SK-N-SH (cell line): ENCODE data around the gene YY1. TPM values are rescaled to one million over a fixed set of nuclear protein-coding genes. Genes with fewer than 3 reads are reported as not detected.

ENCODE experiments used
- CTCF ChIA-PET: fragments of 300-600, 350-600 bp; formaldehyde crosslinking; extraction: SDS; loops from one replicate; lab custom pipeline; 2021; lab: Yijun Ruan, JAX
- POLR2A ChIA-PET: fragments of 350-600 bp; sonication (Branson Sonifier 250); formaldehyde crosslinking; extraction: SDS; loops from one replicate; lab custom pipeline; 2020; ENCODE audit warnings: antibody characterized with exemption, inconsistent platforms; lab: Yijun Ruan, JAX
- DNase-seq: peaks from one replicate; pipeline ENCODE4 v3.0.0; 2012
- H2AFZ ChIP-seq: fragments of 200-600 bp; sonication (generic); 2 replicates; pipeline ENCODE4 v1.8.1; 2016; ENCODE audit warnings: antibody characterized with exemption, mild to moderate bottlenecking, low read depth
- H3F3A ChIP-seq: fragments of 200-600 bp; sonication (generic); replicated peaks from 2 replicates; pipeline ENCODE3; 2016; ENCODE audit warnings: antibody characterized with exemption, mild to moderate bottlenecking; ENCODE audit not compliant: insufficient read depth
- H3K27ac ChIP-seq, 2 experiments: fragments of 200-500 bp in 1 of 2; fragments of 200-600 bp in 1 of 2; sonication (Bioruptor generic) in 1 of 2; sonication (generic), shearing (Covaris generic) in 1 of 2; 2 replicates each; pipeline versions ENCODE4 v1.5.1 to v1.6.1; 2014 to 2016; ENCODE audit warnings: low read depth in 2 of 2, inconsistent platforms in 1 of 2, low read length in 1 of 2, mild to moderate bottlenecking in 1 of 2, mixed read lengths in 1 of 2
- H3K27me3 ChIP-seq: fragments of 200-600 bp; sonication (generic), shearing (Covaris generic); 2 replicates; pipeline ENCODE4 v1.6.1; 2016; ENCODE audit warnings: mixed run types; ENCODE audit not compliant: insufficient read depth
- H3K36me3 ChIP-seq, 2 experiments: fragments of 200-500 bp in 1 of 2; fragments of 200-600 bp in 1 of 2; sonication (Bioruptor generic) in 1 of 2; sonication (generic) in 1 of 2; replicated peaks in 1 of 2; 2 replicates each; pipeline versions ENCODE3 to v1.5.1; 2014 to 2016; ENCODE audit warnings: low read length in 1 of 2, mild to moderate bottlenecking in 1 of 2; ENCODE audit not compliant: insufficient read depth in 2 of 2, control insufficient read depth in 1 of 2
- H3K4me1 ChIP-seq, 2 experiments: fragments of 200-500 bp in 1 of 2; fragments of 200-600 bp in 1 of 2; sonication (Bioruptor generic) in 1 of 2; sonication (generic), shearing (Covaris generic) in 1 of 2; 2 replicates each; pipeline versions ENCODE4 v1.5.1 to v1.6.1; 2014 to 2016; ENCODE audit warnings: low read depth in 1 of 2, low read length in 1 of 2, mixed run types in 1 of 2; ENCODE audit not compliant: insufficient read depth in 2 of 2, control insufficient read depth in 1 of 2
- H3K4me2 ChIP-seq: fragments of 200-600 bp; sonication (generic), shearing (Covaris generic); 2 replicates; pipeline ENCODE4 v1.6.1; 2017; ENCODE audit warnings: mixed run types
- H3K4me3 ChIP-seq, 2 experiments: fragments of 200-500 bp in 1 of 2; fragments of 200-600 bp in 1 of 2; sonication (Bioruptor generic) in 1 of 2; sonication (generic), shearing (Covaris generic) in 1 of 2; 2 replicates each; pipeline versions ENCODE4 v1.5.1 to v1.8.1; 2014 to 2016; ENCODE audit warnings: low read depth in 2 of 2, inconsistent platforms in 1 of 2, low read length in 1 of 2, mild to moderate bottlenecking in 1 of 2, mixed read lengths in 1 of 2, moderate library complexity in 1 of 2
- H3K79me2 ChIP-seq: fragments of 200-600 bp; sonication (generic); 2 replicates; pipeline ENCODE4 v1.8.1; 2017; ENCODE audit warnings: mild to moderate bottlenecking; ENCODE audit not compliant: insufficient read depth
- H3K9ac ChIP-seq: fragments of 200-600 bp; sonication (generic); 2 replicates; pipeline ENCODE4 v1.6.1; 2017; ENCODE audit warnings: mixed run types
- H3K9me2 ChIP-seq: fragments of 200-600 bp; sonication (generic); 2 replicates; pipeline ENCODE4 v1.6.1; 2017; ENCODE audit warnings: mixed run types
- H3K9me3 ChIP-seq: fragments of 200-600 bp; sonication (generic); 2 replicates; pipeline ENCODE4 v1.6.1; 2017; ENCODE audit warnings: mixed run types, mild to moderate bottlenecking, moderate library complexity
- H4K20me1 ChIP-seq: fragments of 200-600 bp; sonication (generic); 2 replicates; pipeline ENCODE4 v1.6.1; 2017; ENCODE audit warnings: mild to moderate bottlenecking, mixed run types; ENCODE audit not compliant: insufficient read depth
- CHD2 ChIP-seq: fragments of 150-350 bp; IDR thresholded peaks from 2 replicates; pipeline ENCODE4 v1.6.1; 2018; ENCODE audit warnings: low read length; ENCODE audit not compliant: partially characterized antibody
- ELF1 ChIP-seq: IDR thresholded peaks from 2 replicates; pipeline ENCODE4 v1.4.0; 2012
- FOSL2 ChIP-seq: IDR thresholded peaks from 2 replicates; pipeline ENCODE4 v1.4.0; 2012; ENCODE audit warnings: low read depth, mild to moderate bottlenecking, moderate library complexity, borderline replicate concordance
- FOXJ3 ChIP-seq: sonication (generic); formaldehyde crosslinking; IDR thresholded peaks from 2 replicates; pipeline ENCODE4 v1.5.1; 2020; ENCODE audit warnings: mild to moderate bottlenecking, missing genetic modification reagents
- GABPA ChIP-seq: IDR thresholded peaks from 2 replicates; pipeline ENCODE4 v1.4.0; 2012; ENCODE audit warnings: low read depth, mild to moderate bottlenecking
- GATA2 ChIP-seq: sonication (generic); formaldehyde crosslinking; IDR thresholded peaks from 2 replicates; pipeline ENCODE4 v1.5.0; 2020; ENCODE audit warnings: mild to moderate bottlenecking, missing genetic modification reagents
- MXI1 ChIP-seq: IDR thresholded peaks from 2 replicates; pipeline ENCODE4 v1.6.1; 2012; ENCODE audit warnings: mild to moderate bottlenecking, low read depth, low read length, improper control_type of control experiment
- RAD21 ChIP-seq: IDR thresholded peaks from 2 replicates; pipeline ENCODE4 v1.6.1; 2012; ENCODE audit warnings: mild to moderate bottlenecking, low read length
- REST ChIP-seq: IDR thresholded peaks from 2 replicates; pipeline ENCODE4 v1.6.1; 2012; ENCODE audit warnings: mild to moderate bottlenecking, low read depth, low read length, moderate library complexity
- RXRA ChIP-seq: IDR thresholded peaks from 2 replicates; pipeline ENCODE4 v1.4.0; 2012; ENCODE audit warnings: low read depth, mild to moderate bottlenecking, borderline replicate concordance
- SIN3A ChIP-seq: IDR thresholded peaks from 2 replicates; pipeline ENCODE4 v1.6.1; 2012; ENCODE audit warnings: low read depth, mild to moderate bottlenecking, low read length, moderate library complexity, borderline replicate concordance
- SMC3 ChIP-seq: IDR thresholded peaks from 2 replicates; pipeline ENCODE4 v1.6.1; 2012; ENCODE audit warnings: low read depth, low read length, improper control_type of control experiment
- TCF12 ChIP-seq: IDR thresholded peaks from 2 replicates; pipeline ENCODE4 v1.4.0; 2012
- WGBS: methylation state at CpG from one replicate; pipeline ENCODE4 v1.1.6; 2017; ENCODE audit warnings: low lambda C conversion rate; 5-methylcytosine and 5-hydroxymethylcytosine counted together
- polyA plus RNA-seq, 3 experiments: library from polyadenylated mRNA; depleted of rRNA; stranded (reverse); fragments of >200 nt; gene quantifications; 2 replicates each; pipeline ENCODE4 v1.2.3, GENCODE V29; 2012
- TF ChIP-seq, protein P1 (sequence below): IDR thresholded peaks from 2 replicates; pipeline ENCODE4; 2012
- TF ChIP-seq, protein P2 (sequence below): fragments of 150-350 bp; IDR thresholded peaks from 2 replicates; pipeline ENCODE4 v1.6.1; 2016; ENCODE audit warnings: mild to moderate bottlenecking, low read depth, low read length
- TF ChIP-seq, protein P3 (sequence below): fragments of 150-350 bp; IDR thresholded peaks from 2 replicates; pipeline ENCODE4 v1.6.1; 2017; ENCODE audit warnings: antibody characterized with exemption, low read length, low read depth, borderline replicate concordance
- TF ChIP-seq, protein P4 (sequence below): fragments of 200-600 bp; sonication (generic); IDR thresholded peaks from 2 replicates; pipeline ENCODE4 v1.6.1; 2017; ENCODE audit warnings: antibody characterized with exemption, mild to moderate bottlenecking, moderate library complexity
- TF ChIP-seq, protein P5 (sequence below): IDR thresholded peaks from 2 replicates; pipeline ENCODE4 v1.4.0; 2012; ENCODE audit warnings: low read depth, borderline replicate concordance

YY1 gene
- polyA plus RNA-seq, 1 of the 3 experiments (the other 2 are of a cell fraction) = 18.1 TPM

GRCh38 chr14:100313464-100314230 is 74.7 kb downstream of the YY1 start:
- POLR2A ChIA-PET = no interaction called here
- Histone ChIP-seq H3K4me2 (no peak overlapping the region), H3K9me2 (no peaks in the 10 kb centered on the region), H3K79me2 (no peaks in the 10 kb centered on the region), H3K4me3 (no peak overlapping the region), H4K20me1 (no peaks in the 10 kb centered on the region), H3K27ac (no peak overlapping the region), H3K9ac (no peak overlapping the region), H3K4me1 (peaks cover 0 to 13% of the 10 kb centered on the region in 2 experiments; a peak in 1 of 4 replicates), H3K27me3 (no peaks in the 10 kb centered on the region), H2AFZ (no peak overlapping the region), H3F3A (no peaks in the 10 kb centered on the region), H3K9me3 (no peaks in the 10 kb centered on the region), H3K36me3 (no peaks in the 10 kb centered on the region)
- no peak for DNase-seq
- CTCF ChIA-PET = interaction anchor here (0.8 to 2.0 kb wide), 3 partner anchors 11 to 71 kb away, joined by 4 to 8 read pairs (median 5); no protein-coding TSS in a partner anchor
- TF ChIP-seq, protein P1, sequence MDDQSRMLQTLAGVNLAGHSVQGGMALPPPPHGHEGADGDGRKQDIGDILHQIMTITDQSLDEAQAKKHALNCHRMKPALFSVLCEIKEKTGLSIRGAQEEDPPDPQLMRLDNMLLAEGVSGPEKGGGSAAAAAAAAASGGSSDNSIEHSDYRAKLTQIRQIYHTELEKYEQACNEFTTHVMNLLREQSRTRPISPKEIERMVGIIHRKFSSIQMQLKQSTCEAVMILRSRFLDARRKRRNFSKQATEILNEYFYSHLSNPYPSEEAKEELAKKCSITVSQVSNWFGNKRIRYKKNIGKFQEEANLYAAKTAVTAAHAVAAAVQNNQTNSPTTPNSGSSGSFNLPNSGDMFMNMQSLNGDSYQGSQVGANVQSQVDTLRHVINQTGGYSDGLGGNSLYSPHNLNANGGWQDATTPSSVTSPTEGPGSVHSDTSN = no peak
- TF ChIP-seq RAD21 = no peak
- TF ChIP-seq GABPA = no peak
- no peak for TF ChIP-seq MXI1
- TF ChIP-seq ELF1 = no peak
- TF ChIP-seq, protein P2, sequence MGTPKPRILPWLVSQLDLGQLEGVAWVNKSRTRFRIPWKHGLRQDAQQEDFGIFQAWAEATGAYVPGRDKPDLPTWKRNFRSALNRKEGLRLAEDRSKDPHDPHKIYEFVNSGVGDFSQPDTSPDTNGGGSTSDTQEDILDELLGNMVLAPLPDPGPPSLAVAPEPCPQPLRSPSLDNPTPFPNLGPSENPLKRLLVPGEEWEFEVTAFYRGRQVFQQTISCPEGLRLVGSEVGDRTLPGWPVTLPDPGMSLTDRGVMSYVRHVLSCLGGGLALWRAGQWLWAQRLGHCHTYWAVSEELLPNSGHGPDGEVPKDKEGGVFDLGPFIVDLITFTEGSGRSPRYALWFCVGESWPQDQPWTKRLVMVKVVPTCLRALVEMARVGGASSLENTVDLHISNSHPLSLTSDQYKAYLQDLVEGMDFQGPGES = no peak
- TF ChIP-seq, protein P3, sequence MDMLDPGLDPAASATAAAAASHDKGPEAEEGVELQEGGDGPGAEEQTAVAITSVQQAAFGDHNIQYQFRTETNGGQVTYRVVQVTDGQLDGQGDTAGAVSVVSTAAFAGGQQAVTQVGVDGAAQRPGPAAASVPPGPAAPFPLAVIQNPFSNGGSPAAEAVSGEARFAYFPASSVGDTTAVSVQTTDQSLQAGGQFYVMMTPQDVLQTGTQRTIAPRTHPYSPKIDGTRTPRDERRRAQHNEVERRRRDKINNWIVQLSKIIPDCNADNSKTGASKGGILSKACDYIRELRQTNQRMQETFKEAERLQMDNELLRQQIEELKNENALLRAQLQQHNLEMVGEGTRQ = no peak
- TF ChIP-seq RXRA = no peak
- no peak for TF ChIP-seq FOXJ3 (CRISPR knock-in tag)
- TF ChIP-seq SMC3 = no peak
- no peak for TF ChIP-seq GATA2
- no peak for TF ChIP-seq REST
- no peak for TF ChIP-seq SIN3A
- no peak for TF ChIP-seq FOSL2
- TF ChIP-seq TCF12 = no peak
- TF ChIP-seq, protein P4, sequence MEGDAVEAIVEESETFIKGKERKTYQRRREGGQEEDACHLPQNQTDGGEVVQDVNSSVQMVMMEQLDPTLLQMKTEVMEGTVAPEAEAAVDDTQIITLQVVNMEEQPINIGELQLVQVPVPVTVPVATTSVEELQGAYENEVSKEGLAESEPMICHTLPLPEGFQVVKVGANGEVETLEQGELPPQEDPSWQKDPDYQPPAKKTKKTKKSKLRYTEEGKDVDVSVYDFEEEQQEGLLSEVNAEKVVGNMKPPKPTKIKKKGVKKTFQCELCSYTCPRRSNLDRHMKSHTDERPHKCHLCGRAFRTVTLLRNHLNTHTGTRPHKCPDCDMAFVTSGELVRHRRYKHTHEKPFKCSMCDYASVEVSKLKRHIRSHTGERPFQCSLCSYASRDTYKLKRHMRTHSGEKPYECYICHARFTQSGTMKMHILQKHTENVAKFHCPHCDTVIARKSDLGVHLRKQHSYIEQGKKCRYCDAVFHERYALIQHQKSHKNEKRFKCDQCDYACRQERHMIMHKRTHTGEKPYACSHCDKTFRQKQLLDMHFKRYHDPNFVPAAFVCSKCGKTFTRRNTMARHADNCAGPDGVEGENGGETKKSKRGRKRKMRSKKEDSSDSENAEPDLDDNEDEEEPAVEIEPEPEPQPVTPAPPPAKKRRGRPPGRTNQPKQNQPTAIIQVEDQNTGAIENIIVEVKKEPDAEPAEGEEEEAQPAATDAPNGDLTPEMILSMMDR = no peak
- no peak for TF ChIP-seq CHD2
- TF ChIP-seq, protein P5, sequence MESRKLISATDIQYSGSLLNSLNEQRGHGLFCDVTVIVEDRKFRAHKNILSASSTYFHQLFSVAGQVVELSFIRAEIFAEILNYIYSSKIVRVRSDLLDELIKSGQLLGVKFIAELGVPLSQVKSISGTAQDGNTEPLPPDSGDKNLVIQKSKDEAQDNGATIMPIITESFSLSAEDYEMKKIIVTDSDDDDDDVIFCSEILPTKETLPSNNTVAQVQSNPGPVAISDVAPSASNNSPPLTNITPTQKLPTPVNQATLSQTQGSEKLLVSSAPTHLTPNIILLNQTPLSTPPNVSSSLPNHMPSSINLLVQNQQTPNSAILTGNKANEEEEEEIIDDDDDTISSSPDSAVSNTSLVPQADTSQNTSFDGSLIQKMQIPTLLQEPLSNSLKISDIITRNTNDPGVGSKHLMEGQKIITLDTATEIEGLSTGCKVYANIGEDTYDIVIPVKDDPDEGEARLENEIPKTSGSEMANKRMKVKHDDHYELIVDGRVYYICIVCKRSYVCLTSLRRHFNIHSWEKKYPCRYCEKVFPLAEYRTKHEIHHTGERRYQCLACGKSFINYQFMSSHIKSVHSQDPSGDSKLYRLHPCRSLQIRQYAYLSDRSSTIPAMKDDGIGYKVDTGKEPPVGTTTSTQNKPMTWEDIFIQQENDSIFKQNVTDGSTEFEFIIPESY = no peak
- WGBS = 96% methylated on average over 23 of the region's 26 CpGs
